Measurements from ENCODE around the gene RPL27A. TPM values are rescaled to one million over a fixed set of nuclear protein-coding genes. Genes with fewer than 3 reads are reported as not detected.

The RPL27A gene
- polyA plus RNA-seq, 3 donors = 1,901 to 2,340 (median 2,158) TPM

Other genes starting within 250 kb of the RPL27A start
- 10 to 100 TPM; 25.8 to 37.0 (median 30.6) TPM for gene STK33, start 88.6 kb upstream of the RPL27A start, polyA plus RNA-seq (ENCODE audit: insufficient read length in 3 of 3)
- gene TRIM66, start 127 bp upstream of the RPL27A start, polyA plus RNA-seq (ENCODE audit: insufficient read length in 3 of 3) = 10 to 100 TPM in 2 of 3 donors, 1 to 10 TPM in 1; 3.9 to 14.3 (median 11.6) TPM
- gene AKIP1, start 228.4 kb downstream of the RPL27A start, polyA plus RNA-seq (ENCODE audit: insufficient read length in 3 of 3) = 10 to 100 TPM; 18.6 to 20.6 (median 18.8) TPM

Measured in renal pelvis (tissue), 3 donors.